Measurements from ENCODE around the gene PUM1.

GRCh38 chr1:30952098-30952497, 113.4 kb downstream of the PUM1 start:
- TF ChIP-seq POLR2A (IDR thresholded peaks at IDR 0.05) (no peak), POLR2AphosphoS5 (IDR thresholded peaks at IDR 0.05) (no peak), CTCF (IDR thresholded peaks at IDR 0.05) (no peak)
